ENCODE results near the gene MAPKAPK3. TPM values are rescaled to one million over a fixed set of nuclear protein-coding genes. Genes with fewer than 3 reads are reported as not detected.
"Not testable (repeated sequence)": the region's sequence is repeated elsewhere in the genome, so short reads cannot be mapped to it uniquely, and the experiment has no call there.

MAPKAPK3 gene
- total and polyA plus RNA-seq, 7 experiments from 2014 or later = 26.7 to 196 (median 53.4) TPM

DNA sequence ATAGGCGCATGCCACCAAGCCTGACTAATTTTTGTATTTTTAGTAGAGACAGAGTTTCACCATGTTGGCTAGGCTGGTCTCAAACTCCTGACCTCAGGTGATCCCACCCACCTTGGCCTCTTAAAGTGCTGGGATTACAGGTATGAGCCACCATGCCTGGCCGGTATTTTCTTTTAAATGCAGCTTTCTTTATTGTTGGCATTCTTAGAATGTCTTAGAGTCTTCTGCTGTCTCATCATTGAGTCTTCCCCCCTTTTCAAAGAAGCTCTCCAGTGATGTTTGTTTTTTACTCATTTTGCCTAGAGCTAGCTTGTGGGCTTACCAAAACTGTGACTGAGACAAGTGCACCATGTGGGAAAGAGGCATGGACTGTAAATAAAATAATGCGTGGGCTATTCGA is 71.7 kb downstream of the MAPKAPK3 start:
- H3K27me3 ChIP-seq (ENCODE audit: control insufficient read depth in 2 of 2, insufficient read depth in 2 of 2, low read length in 2 of 2); H3K4me1 ChIP-seq (ENCODE audit: control insufficient read depth in 2 of 2, insufficient read depth in 2 of 2, low read length in 2 of 2); intact Hi-C loops (cut with micrococcal nuclease); H3K4me3 ChIP-seq (ENCODE audit: low read length); DNase-seq; ATAC-seq; H3K36me3 ChIP-seq (ENCODE audit: control insufficient read depth in 2 of 3, insufficient read depth in 3 of 3, low read length in 3 of 3); H3K4me3 Mint-ChIP-seq; H3K36me3 Mint-ChIP-seq; H3K4me1 Mint-ChIP-seq; H3K27ac Mint-ChIP-seq; H3K9me3 Mint-ChIP-seq; H3K9me3 ChIP-seq (ENCODE audit: control insufficient read depth in 2 of 3, low read length in 3 of 3); H3K27ac ChIP-seq (ENCODE audit: low read depth, low read length): not testable (repeated sequence)
- CTCF ChIA-PET = interaction anchor here (0.6 kb wide), 1 partner anchor 67 kb away, joined by 3 read pairs; no protein-coding TSS in a partner anchor
- H3K27me3 Mint-ChIP-seq = peaks cover 0 to 23% (median 0%) of the 10 kb centered on the region in 5 donors
- POLR2A ChIA-PET = interaction anchor here (1.3 kb wide), 1 partner anchor 12 kb away, joined by 3 read pairs; no protein-coding TSS in a partner anchor

DNA sequence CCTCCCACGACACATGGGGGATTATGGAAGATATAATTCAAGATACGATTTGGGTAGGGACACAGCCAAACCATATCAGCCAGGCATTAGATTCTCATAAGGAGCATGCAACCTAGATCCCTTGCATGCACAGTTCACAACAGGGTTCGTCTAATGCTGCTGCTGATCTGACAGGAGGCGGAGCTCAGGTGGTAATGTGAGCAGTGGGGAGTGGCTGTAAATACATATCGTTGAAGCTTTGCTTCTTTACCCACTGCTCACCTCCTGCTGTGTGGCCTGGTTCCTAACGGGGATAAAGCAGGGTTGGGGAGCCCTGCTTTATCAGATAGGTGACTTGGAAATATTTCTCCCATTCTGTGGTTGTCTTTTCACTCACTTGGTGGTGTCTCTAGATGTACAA is 72.6 kb downstream of the MAPKAPK3 start:
- Histone ChIP-seq H3K36me3 (ENCODE audit: control insufficient read depth in 2 of 3, insufficient read depth in 3 of 3, low read length in 3 of 3) (no peaks in the 10 kb centered on the region), H3K4me1 (ENCODE audit: control insufficient read depth in 2 of 2, insufficient read depth in 2 of 2, low read length in 2 of 2) (no peaks in the 10 kb centered on the region), H3K27ac (ENCODE audit: low read depth, low read length) (no peak overlapping the region), H3K4me3 (ENCODE audit: low read length) (no peak overlapping the region), H3K9me3 (ENCODE audit: control insufficient read depth in 2 of 3, low read length in 3 of 3) (no peaks in the 10 kb centered on the region), H3K27me3 (ENCODE audit: control insufficient read depth in 2 of 2, insufficient read depth in 2 of 2, low read length in 2 of 2) (no peaks in the 10 kb centered on the region)
- no peak for ATAC-seq
- peaks cover 0 to 6% (median 0%) of the 10 kb centered on the region in 5 donors for H3K36me3 Mint-ChIP-seq
- DNase-seq = no peak
- CTCF ChIA-PET = no interaction called here
- intact Hi-C loops (cut with micrococcal nuclease) = no loop called here
- H3K4me1 Mint-ChIP-seq = no peaks in the 10 kb centered on the region
- POLR2A ChIA-PET = interaction anchor here (0.6 kb wide), 2 partner anchors 154 to 170 kb away, joined by 3 to 5 read pairs; no protein-coding TSS in a partner anchor
- no peak overlapping the region for H3K27ac Mint-ChIP-seq
- H3K4me3 Mint-ChIP-seq = no peak overlapping the region
- peaks cover 0 to 6% (median 0%) of the 10 kb centered on the region in 11 donors for H3K9me3 Mint-ChIP-seq
- peaks cover 0 to 16% (median 0%) of the 10 kb centered on the region in 5 donors for H3K27me3 Mint-ChIP-seq

DNA sequence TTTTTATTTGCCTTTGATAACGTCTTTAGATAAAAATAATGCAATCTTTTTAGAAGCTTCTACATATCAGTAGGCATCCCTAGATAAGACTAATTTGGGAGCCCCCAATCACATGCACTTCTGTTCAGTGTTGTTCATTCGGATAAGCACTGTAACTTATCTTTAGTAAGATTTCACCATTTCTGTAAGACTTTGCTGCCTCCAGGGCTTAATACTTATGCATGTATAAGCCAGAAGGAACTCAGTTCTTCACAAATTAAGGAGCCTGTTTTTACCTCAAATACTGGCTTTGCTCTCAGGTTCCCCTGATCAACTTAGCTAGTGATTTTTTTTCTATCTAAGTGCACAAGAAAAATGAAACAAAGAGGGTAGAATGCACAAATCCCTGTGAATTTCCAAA is 78.1 kb downstream of the MAPKAPK3 start:
- no peak for DNase-seq
- POLR2A ChIA-PET = no interaction called here
- Histone ChIP-seq H3K9me3 (ENCODE audit: control insufficient read depth in 2 of 3, low read length in 3 of 3) (peaks cover 0 to 6% (median 0%) of the 10 kb centered on the region in 3 experiments), H3K4me1 (ENCODE audit: control insufficient read depth in 2 of 2, insufficient read depth in 2 of 2, low read length in 2 of 2) (no peaks in the 10 kb centered on the region), H3K27me3 (ENCODE audit: control insufficient read depth in 2 of 2, insufficient read depth in 2 of 2, low read length in 2 of 2) (no peaks in the 10 kb centered on the region), H3K27ac (ENCODE audit: low read depth, low read length) (no peak overlapping the region), H3K4me3 (ENCODE audit: low read length) (no peak overlapping the region), H3K36me3 (ENCODE audit: control insufficient read depth in 2 of 3, insufficient read depth in 3 of 3, low read length in 3 of 3) (no peaks in the 10 kb centered on the region)
- H3K4me1 Mint-ChIP-seq = no peaks in the 10 kb centered on the region
- intact Hi-C loops (cut with micrococcal nuclease) = no loop called here
- H3K36me3 Mint-ChIP-seq = peaks cover 0 to 14% (median 4%) of the 10 kb centered on the region in 5 donors
- CTCF ChIA-PET = no interaction called here
- H3K27ac Mint-ChIP-seq = no peak overlapping the region
- peaks cover 0 to 7% (median 0%) of the 10 kb centered on the region in 5 donors for H3K27me3 Mint-ChIP-seq
- H3K9me3 Mint-ChIP-seq = peaks cover 0 to 23% (median 11%) of the 10 kb centered on the region in 11 donors
- ATAC-seq = no peak
- no peak overlapping the region for H3K4me3 Mint-ChIP-seq

DNA sequence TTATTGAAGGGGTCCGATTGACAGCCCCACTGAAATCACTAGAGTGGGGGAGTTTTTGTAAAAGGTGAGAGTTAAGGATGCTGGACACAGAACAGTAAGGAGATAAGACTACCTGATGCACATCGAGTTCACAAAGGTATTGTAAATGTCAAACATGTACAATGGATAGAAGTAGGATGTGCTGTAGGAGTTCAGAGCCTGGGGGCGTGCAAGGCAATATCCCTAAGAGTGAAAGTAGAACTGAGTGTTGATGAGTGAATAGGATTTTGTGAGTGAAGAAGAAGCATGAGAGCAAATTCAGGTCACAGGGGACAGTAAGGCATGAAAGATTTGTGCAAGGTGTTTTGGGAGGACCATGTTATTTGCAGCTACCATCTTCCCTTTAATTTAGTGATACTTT is 79.3 kb downstream of the MAPKAPK3 start:
- Mint-ChIP-seq H3K4me3 (no peak overlapping the region), H3K4me1 (no peaks in the 10 kb centered on the region), H3K27ac (peak overlapping the region in 1 of 9 donors; percentile 6), H3K27me3 (peaks cover 0 to 7% (median 0%) of the 10 kb centered on the region in 5 donors), H3K36me3 (peaks cover 0 to 15% (median 4%) of the 10 kb centered on the region in 5 donors), H3K9me3 (peaks cover 0 to 23% (median 11%) of the 10 kb centered on the region in 11 donors)
- POLR2A ChIA-PET = no interaction called here
- no peaks in the 10 kb centered on the region for H3K36me3 ChIP-seq (ENCODE audit: control insufficient read depth in 2 of 3, insufficient read depth in 3 of 3, low read length in 3 of 3)
- no peak overlapping the region for H3K4me3 ChIP-seq (ENCODE audit: low read length)
- intact Hi-C loops (cut with micrococcal nuclease) = no loop called here
- H3K4me1 ChIP-seq (ENCODE audit: control insufficient read depth in 2 of 2, insufficient read depth in 2 of 2, low read length in 2 of 2) = no peaks in the 10 kb centered on the region
- peaks cover 0 to 6% (median 0%) of the 10 kb centered on the region in 3 experiments for H3K9me3 ChIP-seq (ENCODE audit: control insufficient read depth in 2 of 3, low read length in 3 of 3)
- ATAC-seq (no peak), DNase-seq (no peak)
- CTCF ChIA-PET = no interaction called here
- no peaks in the 10 kb centered on the region for H3K27me3 ChIP-seq (ENCODE audit: control insufficient read depth in 2 of 2, insufficient read depth in 2 of 2, low read length in 2 of 2)
- no peak overlapping the region for H3K27ac ChIP-seq (ENCODE audit: low read depth, low read length)

DNA sequence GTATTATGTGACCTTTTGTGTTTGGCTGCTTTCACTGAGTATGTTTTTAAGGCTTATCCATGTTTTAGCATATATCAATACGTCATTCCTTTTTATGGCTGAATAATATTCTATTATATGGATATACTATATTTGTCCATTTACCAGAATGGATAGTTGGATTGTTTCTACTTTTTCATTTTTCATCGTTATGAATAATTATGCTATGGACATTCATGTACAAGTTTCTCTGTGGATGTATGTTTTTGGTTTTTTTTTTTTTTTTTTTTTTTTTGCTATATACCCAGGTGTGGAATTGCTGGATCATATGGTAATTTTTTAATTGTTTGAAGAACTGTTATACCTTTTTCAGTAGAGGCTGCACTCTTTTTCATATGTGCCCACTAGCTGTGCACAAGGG is 81.3 kb downstream of the MAPKAPK3 start:
- Histone ChIP-seq H3K27ac (ENCODE audit: low read depth, low read length) (no peak overlapping the region), H3K36me3 (ENCODE audit: control insufficient read depth in 2 of 3, insufficient read depth in 3 of 3, low read length in 3 of 3) (no peaks in the 10 kb centered on the region), H3K4me1 (ENCODE audit: control insufficient read depth in 2 of 2, insufficient read depth in 2 of 2, low read length in 2 of 2) (no peaks in the 10 kb centered on the region), H3K27me3 (ENCODE audit: control insufficient read depth in 2 of 2, insufficient read depth in 2 of 2, low read length in 2 of 2) (no peaks in the 10 kb centered on the region), H3K4me3 (ENCODE audit: low read length) (no peak overlapping the region), H3K9me3 (ENCODE audit: control insufficient read depth in 2 of 3, low read length in 3 of 3) (peaks cover 0 to 6% (median 0%) of the 10 kb centered on the region in 3 experiments)
- Mint-ChIP-seq H3K4me3 (peak overlapping the region in 1 of 10 donors; percentile 11), H3K4me1 (peaks cover 0 to 1% (median 0%) of the 10 kb centered on the region in 7 donors), H3K36me3 (peaks cover 0 to 20% (median 4%) of the 10 kb centered on the region in 5 donors), H3K27ac (no peak overlapping the region), H3K27me3 (peaks cover 0 to 10% (median 0%) of the 10 kb centered on the region in 5 donors), H3K9me3 (peaks cover 3 to 28% (median 11%) of the 10 kb centered on the region in 11 donors)
- ATAC-seq = no peak
- DNase-seq = no peak
- intact Hi-C loops (cut with micrococcal nuclease) = no loop called here
- ChIA-PET CTCF (no interaction called here), POLR2A (no interaction called here)

Small RNA genes lying within 50 kb of the gene (microRNA-seq; reads per million reads assigned to microRNA genes)
- gene MIR4787 (ENCODE audit: borderline microRNAs expressed) = 2.1 reads per million

Other genes starting within 250 kb of the MAPKAPK3 start
- gene CACNA2D2, start 113.5 kb upstream of the MAPKAPK3 start, total RNA-seq = 1 to 10 TPM in 4 of 5 experiments, under 1 TPM in 1; 0.97 to 6.2 (median 2.5) TPM
- under 1 TPM; 0.32 to 0.38 TPM for gene CACNA2D2, start 113.5 kb upstream of the MAPKAPK3 start, polyA plus RNA-seq
- gene C3orf18, start 49.4 kb upstream of the MAPKAPK3 start, total RNA-seq = 10 to 100 TPM; 11.1 to 67.5 (median 16.4) TPM
- gene C3orf18, start 49.4 kb upstream of the MAPKAPK3 start, polyA plus RNA-seq = 10 to 100 TPM; 12.8 to 17.4 TPM
- gene HEMK1, start 47.6 kb upstream of the MAPKAPK3 start, total RNA-seq = 10 to 100 TPM; 32.1 to 71.1 (median 66.1) TPM
- 10 to 100 TPM; 35.2 to 35.3 TPM for gene HEMK1, start 47.6 kb upstream of the MAPKAPK3 start, polyA plus RNA-seq
- gene CISH, start 5.4 kb upstream of the MAPKAPK3 start, total RNA-seq = 100 to 1,000 TPM in 1 of 5 experiments, 10 to 100 TPM in 4; 10.9 to 486 (median 28.5) TPM
- 100 to 1,000 TPM; 134 to 150 TPM for gene CISH, start 5.4 kb upstream of the MAPKAPK3 start, polyA plus RNA-seq
- gene DOCK3, start 57.8 kb downstream of the MAPKAPK3 start, total RNA-seq = 1 to 10 TPM; 1.5 to 2.9 (median 1.9) TPM
- under 1 TPM; 0.19 to 0.26 TPM for gene DOCK3, start 57.8 kb downstream of the MAPKAPK3 start, polyA plus RNA-seq

All from naive thymus-derived CD4-positive, alpha-beta T cell (primary cell).